Fibroblast of mammary gland (primary cell): ENCODE results near the gene KDM2A.

Source experiments
- DNase-seq: peaks from one replicate; pipeline ENCODE4 v3.0.0-alpha.2; 2010; ENCODE audit warnings: low read depth
- H3K4me3 ChIP-seq: 2 replicates; pipeline ENCODE4 v1.5.1; 2011; ENCODE audit warnings: low read depth, mild to moderate bottlenecking, low read length, moderate library complexity; ENCODE audit not compliant: control insufficient read depth
- CTCF ChIP-seq: conservative IDR thresholded peaks from 2 replicates; pipeline ENCODE4 v1.5.1; 2011; ENCODE audit warnings: low read depth, low read length, inconsistent platforms; ENCODE audit not compliant: control insufficient read depth, insufficient read depth

KDM2A gene

GRCh38 chr11:67118801-67119584 is at the start of gene KDM2A:
Gene KDM2A (plus strand): TSS chr11:67119263. CDS start chr11:67121317, 2,054 bp downstream.
- TF ChIP-seq CTCF = no peak
- DNase-seq = peak; percentile 98
- H3K4me3 ChIP-seq = peak within 1 kb of the TSS; percentile 94

- H3K4me3 ChIP-seq = no peak overlapping the region
- TF ChIP-seq CTCF = peak; percentile 65
- DNase-seq = peak; percentile 36
Observed at GRCh38 chr11:67071420-67072284, 47.4 kb upstream of the KDM2A start.

GRCh38 chr11:67072295-67072694 is 46.8 kb upstream of the KDM2A start:
- no peak overlapping the region for H3K4me3 ChIP-seq
- no peak for DNase-seq
- no peak for TF ChIP-seq CTCF

DNA sequence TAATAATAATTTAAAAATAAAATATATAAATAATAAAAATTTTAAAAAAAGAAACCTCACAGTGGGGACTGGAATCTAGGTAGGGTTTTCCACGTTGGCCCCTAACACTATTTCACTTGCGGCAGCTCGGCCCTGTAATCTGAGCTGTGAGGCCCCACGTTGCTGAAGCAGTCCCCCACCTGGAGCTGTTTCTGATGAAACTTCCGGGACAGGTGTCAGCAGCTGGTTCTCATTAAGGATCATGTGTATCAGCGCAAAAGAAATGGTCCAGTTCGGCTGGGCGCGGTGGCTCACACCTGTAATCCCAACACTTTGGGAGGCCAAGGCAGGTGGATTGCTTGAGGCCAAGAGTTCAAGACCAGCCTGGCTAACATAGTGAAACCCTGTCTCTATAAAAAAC is 45.2 kb upstream of the KDM2A start:
- TF ChIP-seq CTCF = no peak
- H3K4me3 ChIP-seq = no peak overlapping the region
- no peak for DNase-seq

DNA sequence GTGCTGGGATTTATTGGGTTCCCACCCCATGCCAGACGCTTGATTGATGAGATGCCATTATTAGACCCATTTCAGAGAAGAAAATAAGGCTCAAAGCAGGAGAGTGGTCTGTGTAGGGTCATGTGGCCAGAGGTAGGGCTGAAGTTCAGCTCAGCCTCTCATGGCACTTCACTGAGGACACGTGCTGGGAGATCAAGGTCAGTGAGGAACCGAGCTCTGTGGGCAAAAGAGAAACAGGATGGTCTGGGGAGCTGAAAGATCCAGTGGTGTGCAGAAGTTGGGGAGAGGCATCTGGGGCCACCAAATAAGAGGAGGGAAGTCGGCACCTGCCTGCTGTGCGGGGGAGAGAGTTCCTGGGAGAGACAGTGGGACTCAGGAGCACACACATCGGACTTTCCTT is 42.9 kb upstream of the KDM2A start:
- no peak overlapping the region for H3K4me3 ChIP-seq
- DNase-seq = no peak
- TF ChIP-seq CTCF = no peak

GRCh38 chr11:67079065-67079705 is 39.9 kb upstream of the KDM2A start:
- no peak overlapping the region for H3K4me3 ChIP-seq
- no peak for DNase-seq
- no peak for TF ChIP-seq CTCF
